H1 (cell line): ENCODE data around the gene TOP3B. TPM values are rescaled to one million over a fixed set of nuclear protein-coding genes. Genes with fewer than 3 reads are reported as not detected.

ENCODE experiments used
- CTCF ChIA-PET: fragments of 300-600 bp; sonication (Branson Sonifier 250); formaldehyde crosslinking; loops from one replicate; lab custom pipeline; 2021; ENCODE audit not compliant: partially characterized antibody; lab: Charles Lee
- POLR2A ChIA-PET: fragments of 300-600 bp; sonication (Branson Sonifier 250); formaldehyde crosslinking; loops from one replicate; lab custom pipeline; 2021; ENCODE audit warnings: inconsistent platforms; ENCODE audit not compliant: partially characterized antibody; lab: Charles Lee
- DNase-seq, 2 experiments: peaks; one replicate each; pipeline versions ENCODE4 v3.0.0 to v3.0.0-alpha.2; 2010 to 2022; ENCODE audit warnings: low spot score in 2 of 2, low read depth in 1 of 2, mixed read lengths in 1 of 2
- FAIRE-seq: peaks from 2 replicates; lab custom pipeline; 2011; peaks lifted over from hg19 to GRCh38; lab: Jason Lieb, UNC
- H2AFZ ChIP-seq: 2 replicates; pipeline ENCODE4 v1.8.1; 2012; ENCODE audit warnings: low read length, inconsistent platforms
- H2AK5ac ChIP-seq: 2 replicates; pipeline ENCODE4 v1.6.1; 2013; ENCODE audit warnings: low read depth, low read length
- H2BK120ac ChIP-seq: replicated peaks from 2 replicates; pipeline ENCODE3; 2013; ENCODE audit warnings: low read depth, low read length, inconsistent platforms
- H2BK12ac ChIP-seq: 2 replicates; pipeline ENCODE4 v1.6.1; 2013; ENCODE audit warnings: low read depth, low read length
- H2BK15ac ChIP-seq: 2 replicates; pipeline ENCODE4 v1.6.1; 2013; ENCODE audit warnings: low read length
- H2BK20ac ChIP-seq: 2 replicates; pipeline ENCODE4 v1.6.1; 2013; ENCODE audit warnings: low read length
- H2BK5ac ChIP-seq: 2 replicates; pipeline ENCODE4 v1.6.1; 2013; ENCODE audit warnings: low read depth, low read length
- H3K14ac ChIP-seq: 2 replicates; pipeline ENCODE4 v1.6.1; 2013; ENCODE audit warnings: inconsistent platforms; ENCODE audit not compliant: insufficient read length
- H3K18ac ChIP-seq: 2 replicates; pipeline ENCODE4 v1.6.1; 2013; ENCODE audit warnings: low read length; ENCODE audit errors: extremely low read depth
- H3K23ac ChIP-seq: 2 replicates; pipeline ENCODE4 v1.6.1; 2013; ENCODE audit warnings: inconsistent platforms; ENCODE audit not compliant: insufficient read length
- H3K23me2 ChIP-seq: 2 replicates; pipeline ENCODE4 v1.6.1; 2013; ENCODE audit warnings: low read depth, low read length
- H3K27ac ChIP-seq: 2 replicates; pipeline ENCODE4 v1.6.1; 2011; ENCODE audit warnings: low read depth, low read length, inconsistent platforms
- H3K27me3 ChIP-seq, 4 experiments: replicated peaks in 1 of 4; 1 replicate in 1 of 4; 2 replicates in 3 of 4; pipeline versions ENCODE4 v1.6.1 to v1.8.1; 2011 to 2013; ENCODE audit warnings: low read length in 3 of 4, mild to moderate bottlenecking in 3 of 4, inconsistent platforms in 2 of 4, mixed read lengths in 2 of 4, moderate library complexity in 1 of 4; ENCODE audit not compliant: control insufficient read depth in 3 of 4, insufficient read depth in 3 of 4; ENCODE audit errors: extremely low read depth in 1 of 4
- H3K36me3 ChIP-seq, 4 experiments: 2 replicates each; pipeline versions ENCODE4 v1.6.1 to v1.8.1; 2011 to 2013; ENCODE audit warnings: mild to moderate bottlenecking in 4 of 4, low read length in 3 of 4, moderate library complexity in 2 of 4, control low read depth in 1 of 4, inconsistent platforms in 1 of 4; ENCODE audit not compliant: insufficient read depth in 4 of 4, control insufficient read depth in 2 of 4
- H3K4ac ChIP-seq: replicated peaks from 2 replicates; pipeline ENCODE3; 2013; ENCODE audit warnings: low read length, low read depth, mixed read lengths, inconsistent platforms; ENCODE audit not compliant: insufficient read length
- H3K4me1 ChIP-seq, 4 experiments: replicated peaks in 1 of 4; 1 replicate in 1 of 4; 2 replicates in 3 of 4; pipeline versions ENCODE4 v1.6.1 to v1.8.1; 2011 to 2013; ENCODE audit warnings: low read length in 3 of 4, inconsistent platforms in 2 of 4, mixed read lengths in 1 of 4; ENCODE audit not compliant: insufficient read depth in 4 of 4, control insufficient read depth in 3 of 4
- H3K4me2 ChIP-seq, 2 experiments: 2 replicates each; pipeline versions ENCODE4 v1.6.1 to v1.8.1; 2011 to 2013; ENCODE audit warnings: low read depth in 2 of 2, low read length in 2 of 2, control low read depth in 1 of 2, inconsistent platforms in 1 of 2, mild to moderate bottlenecking in 1 of 2; ENCODE audit not compliant: insufficient read depth in 1 of 2
- H3K4me3 ChIP-seq, 4 experiments: fragments of 200-600, 300-600 bp in 1 of 4; sonication (generic), shearing (Covaris generic), sonication (Bioruptor Twin) in 1 of 4; 2 replicates each; pipeline versions ENCODE4 v1.5.1 to v1.8.1; 2011 to 2016; ENCODE audit warnings: low read length in 4 of 4, low read depth in 3 of 4, control low read depth in 2 of 4, inconsistent platforms in 2 of 4, mild to moderate bottlenecking in 2 of 4, mixed read lengths in 1 of 4, moderate library complexity in 1 of 4; ENCODE audit not compliant: insufficient read depth in 2 of 4; ENCODE audit errors: extremely low read depth in 1 of 4
- H3K56ac ChIP-seq: replicated peaks from 2 replicates; pipeline ENCODE3; 2013; ENCODE audit warnings: low read depth, mild to moderate bottlenecking, mixed read lengths, low read length, inconsistent platforms; ENCODE audit not compliant: insufficient read length
- H3K79me1 ChIP-seq: 2 replicates; pipeline ENCODE4 v1.6.1; 2013; ENCODE audit warnings: low read depth, low read length, control low read depth
- H3K79me2 ChIP-seq, 2 experiments: 2 replicates each; pipeline versions ENCODE4 v1.6.1 to v1.8.1; 2012 to 2013; ENCODE audit warnings: low read length in 2 of 2, mild to moderate bottlenecking in 2 of 2, inconsistent platforms in 1 of 2; ENCODE audit not compliant: insufficient read depth in 2 of 2, control insufficient read depth in 1 of 2
- H3K9ac ChIP-seq, 4 experiments: replicated peaks in 1 of 4; 1 replicate in 1 of 4; 2 replicates in 3 of 4; pipeline versions ENCODE4 v1.6.1 to v1.8.1; 2011 to 2013; ENCODE audit warnings: low read depth in 3 of 4, low read length in 3 of 4, control low read depth in 2 of 4, mild to moderate bottlenecking in 2 of 4, moderate library complexity in 2 of 4, inconsistent platforms in 1 of 4; ENCODE audit errors: extremely low read depth in 1 of 4
- H3K9me3 ChIP-seq, 2 experiments: 2 replicates each; pipeline versions ENCODE4 v1.6.1 to v1.8.1; 2012 to 2013; ENCODE audit warnings: mild to moderate bottlenecking in 2 of 2, moderate library complexity in 2 of 2, control low read depth in 1 of 2, inconsistent platforms in 1 of 2, low read depth in 1 of 2, low read length in 1 of 2, mixed read lengths in 1 of 2; ENCODE audit not compliant: insufficient read depth in 2 of 2
- H4K20me1 ChIP-seq, 2 experiments: replicated peaks in 1 of 2; 2 replicates each; pipeline versions ENCODE3 to v1.8.1; 2011 to 2013; ENCODE audit warnings: inconsistent platforms in 2 of 2, low read length in 2 of 2, mild to moderate bottlenecking in 1 of 2; ENCODE audit not compliant: insufficient read depth in 2 of 2, control insufficient read depth in 1 of 2
- H4K5ac ChIP-seq: 2 replicates; pipeline ENCODE4 v1.6.1; 2013; ENCODE audit warnings: low read length, low read depth, mixed read lengths, inconsistent platforms; ENCODE audit not compliant: insufficient read length
- H4K8ac ChIP-seq: 2 replicates; pipeline ENCODE4 v1.8.0; 2013; ENCODE audit warnings: mild to moderate bottlenecking, moderate library complexity, low read length, inconsistent platforms; ENCODE audit not compliant: insufficient read depth; ENCODE audit errors: extremely low read depth
- H4K91ac ChIP-seq: replicated peaks from 2 replicates; pipeline ENCODE3; 2013; ENCODE audit warnings: low read length, mixed read lengths, inconsistent platforms; ENCODE audit not compliant: insufficient read length
- ASH2L ChIP-seq: fragments of 200-600, 300-600 bp; sonication (generic); IDR thresholded peaks from one replicate; pipeline ENCODE4 v1.7.1; 2017; ENCODE audit warnings: low read length
- SP1 ChIP-seq: IDR thresholded peaks from 2 replicates; pipeline ENCODE4 v1.6.1; 2011; ENCODE audit warnings: low read depth, low read length
- TAF1 ChIP-seq: IDR thresholded peaks from 2 replicates; pipeline ENCODE4 v1.6.1; 2011; ENCODE audit warnings: mild to moderate bottlenecking, low read depth, low read length
- TEAD4 ChIP-seq: IDR thresholded peaks from 2 replicates; pipeline ENCODE4 v1.6.1; 2012; ENCODE audit warnings: low read depth, low read length, inconsistent platforms, mixed read lengths
- WGBS, 2 experiments: shearing (Covaris generic) in 1 of 2; methylation state at CpG; one replicate each; pipeline versions ENCODE4 v1.1.6 to v1.1.7; 2013 to 2015; ENCODE audit warnings: low lambda C conversion rate in 2 of 2, mixed read lengths in 2 of 2, inconsistent platforms in 1 of 2, low coverage in 1 of 2, missing lambda C conversion rate in 1 of 2; ENCODE audit not compliant: insufficient replicate concordance in 2 of 2, insufficient coverage in 1 of 2, insufficient read length in 1 of 2; ENCODE audit errors: extremely low coverage in 1 of 2, missing lambda C conversion rate in 1 of 2; 5-methylcytosine and 5-hydroxymethylcytosine counted together
- polyA plus RNA-seq, 7 experiments: library from polyadenylated mRNA; depleted of rRNA in 3 of 7; stranded (reverse) in 5 of 7; unstranded in 2 of 7; fragments of >200 nt in 5 of 7; fragments of 200-250 nt in 2 of 7; gene quantifications; 1 replicate in 5 of 7; 2 replicates in 1 of 7; 4 replicates in 1 of 7; pipeline versions ENCODE4 v1.2.1 to v1.2.3, GENCODE V29; 2011 to 2013; ENCODE audit warnings: missing spikeins in 2 of 7, mixed read lengths in 2 of 7
- total RNA-seq: library from RNA; stranded (reverse); fragmentation: NEBNext Ultra II Directional; extraction: Animal tissue kit (Norgen Biotek cat#: 25700); gene quantifications from 2 replicates; pipeline ENCODE4 v1.2.1, GENCODE V29; 2021

The TOP3B gene
- total and polyA plus RNA-seq, 2 of the 8 experiments (the other 6 are each of a cell fraction or from before 2014, with no cell fraction given) = 30.4 to 52.8 TPM

GRCh38 chr22:21944871-21945270 lies 37.7 kb downstream of the TOP3B start:
- H2AK5ac ChIP-seq = no peak overlapping the region
- no peak overlapping the region for H3K4ac ChIP-seq
- no peaks in the 10 kb centered on the region for H3K23me2 ChIP-seq
- H3K9me3 ChIP-seq = no peaks in the 10 kb centered on the region
- H4K5ac ChIP-seq = no peak overlapping the region
- H2BK20ac ChIP-seq = no peak overlapping the region
- H3K27me3 ChIP-seq = peaks cover 0 to 6% (median 0%) of the 10 kb centered on the region in 4 experiments; a peak in 2 of 7 replicates
- no peak overlapping the region for H2AFZ ChIP-seq
- H2BK120ac ChIP-seq = no peak overlapping the region
- H3K14ac ChIP-seq = no peak overlapping the region
- FAIRE-seq (no peak), DNase-seq (no peak)
- no peak overlapping the region for H4K91ac ChIP-seq
- no peak overlapping the region for H3K4me3 ChIP-seq
- no peak overlapping the region for H2BK15ac ChIP-seq
- no peaks in the 10 kb centered on the region for H3K36me3 ChIP-seq
- 90% methylated on average over 7 of the region's 7 CpGs; no CpG with 5 or more reads in 1 of the 2 experiments for WGBS, 2 experiments
- no peak overlapping the region for H3K56ac ChIP-seq
- no peaks in the 10 kb centered on the region for H3K79me2 ChIP-seq
- no peak overlapping the region for H4K8ac ChIP-seq
- H4K20me1 ChIP-seq = peaks cover 2 to 8% of the 10 kb centered on the region in 2 experiments
- no peak overlapping the region for H3K18ac ChIP-seq
- no peak overlapping the region for H2BK5ac ChIP-seq
- POLR2A ChIA-PET = interaction anchor here (1.0 kb wide), 1 partner anchor 24 kb away, joined by 3 read pairs; no protein-coding TSS in a partner anchor
- H3K79me1 ChIP-seq = no peaks in the 10 kb centered on the region; the same call in 1 of the 2 replicates
- CTCF ChIA-PET = interaction anchor here (1.3 kb wide), 1 partner anchor 174 kb away, joined by 3 read pairs; no protein-coding TSS in a partner anchor
- no peak overlapping the region for H3K27ac ChIP-seq
- no peak overlapping the region for H3K9ac ChIP-seq
- H3K4me2 ChIP-seq = no peak overlapping the region
- H3K23ac ChIP-seq = no peak overlapping the region
- peaks cover 0 to 11% (median 6%) of the 10 kb centered on the region in 4 experiments; a peak in 5 of 7 replicates for H3K4me1 ChIP-seq
- H2BK12ac ChIP-seq = no peak overlapping the region
- no peak for TF ChIP-seq SP1
- no peak for TF ChIP-seq TAF1
- TF ChIP-seq TEAD4 = no peak
- no peak for TF ChIP-seq ASH2L
